Mucosa of descending colon (tissue), 3 donors: ENCODE results near the gene GNB3. TPM values are rescaled to one million over a fixed set of nuclear protein-coding genes. Genes with fewer than 3 reads are reported as not detected.

Source experiments
- ATAC-seq: fragments of 200-7000 bp; cut with Tn5 transposase; one replicate; pipeline ENCODE4 v1.9.1; 2020; ENCODE audit warnings: mild to moderate bottlenecking, moderate library complexity
- DNase-seq, 3 donors: peaks; one replicate each; pipeline ENCODE4 v3.0.0-alpha.2; 2020
- H3K36me3 ChIP-seq: fragments of 200-600 bp; one replicate; pipeline ENCODE4 v1.8.0; 2021; ENCODE audit warnings: low read depth, mild to moderate bottlenecking
- H3K4me1 ChIP-seq: fragments of 200-600 bp; one replicate; pipeline ENCODE4 v1.8.0; 2021; ENCODE audit warnings: low read depth, mild to moderate bottlenecking
- H3K4me3 ChIP-seq: fragments of 200-600 bp; one replicate; pipeline ENCODE4 v1.8.0; 2021; ENCODE audit warnings: mild to moderate bottlenecking
- H3K9me3 ChIP-seq: fragments of 200-600 bp; one replicate; pipeline ENCODE4 v1.8.0; 2021; ENCODE audit warnings: mild to moderate bottlenecking
- intact Hi-C, 2 donors: fragments of 100-400 bp; cut with DNase I in 1 of 2; cut with micrococcal nuclease in 1 of 2; formaldehyde crosslinking; loops; one replicate each; pipeline versions ENCODE4 v1.11.0 to v1.11.1; 2022; cut with DNase I, micrococcal nuclease
- total RNA-seq, 3 donors: library from RNA; stranded (reverse); fragmentation: NEBNext Ultra II Directional in 2 of 3; extraction: Animal tissue kit (Norgen Biotek cat#: 25700) in 2 of 3; gene quantifications; one replicate each; pipeline versions ENCODE4 v1.2.1 to v1.2.4, GENCODE V29; 2021 to 2023
- TF ChIP-seq, protein P1 (sequence below): fragments of 200-600 bp; IDR thresholded peaks from one replicate; pipeline ENCODE4 v1.8.0; 2022; ENCODE audit warnings: antibody characterized with exemption, mild to moderate bottlenecking
- donor health status: DM: no; HTN: no; CAD: no; lungs with moderate emphysema.
- donor health status: DM: no; HTN: no; CAD: no.
- donor health status: DM: no; HTN: yes; CAD: no.

The GNB3 gene
- total RNA-seq, 3 donors from 2014 or later = 0.38 to 5.3 (median 0.96) TPM

DNA sequence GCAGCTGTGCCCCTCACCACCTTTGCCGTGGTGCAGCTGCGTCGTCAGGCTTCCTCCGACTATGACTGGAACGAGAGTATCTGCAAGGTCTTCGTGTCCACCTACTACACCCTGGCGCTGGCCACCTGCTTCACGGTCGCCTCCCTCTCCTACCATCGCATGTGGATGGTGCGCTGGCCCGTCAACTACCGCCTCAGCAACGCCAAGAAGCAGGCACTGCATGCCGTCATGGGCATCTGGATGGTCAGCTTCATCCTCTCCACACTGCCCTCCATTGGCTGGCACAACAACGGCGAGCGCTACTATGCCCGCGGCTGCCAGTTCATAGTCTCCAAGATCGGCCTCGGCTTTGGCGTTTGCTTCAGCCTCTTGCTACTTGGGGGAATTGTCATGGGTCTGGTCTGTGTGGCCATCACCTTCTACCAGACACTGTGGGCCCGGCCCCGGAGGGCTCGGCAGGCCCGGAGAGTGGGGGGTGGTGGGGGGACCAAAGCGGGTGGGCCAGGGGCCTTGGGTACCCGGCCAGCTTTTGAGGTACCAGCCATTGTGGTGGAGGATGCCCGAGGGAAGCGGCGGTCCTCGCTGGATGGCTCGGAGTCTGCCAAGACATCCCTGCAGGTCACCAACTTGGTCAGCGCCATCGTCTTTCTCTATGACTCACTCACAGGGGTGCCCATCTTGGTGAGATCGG lies 16.5 kb upstream of the GNB3 start:
- no peak overlapping the region for H3K4me3 ChIP-seq
- intact Hi-C loops = loop anchor here in 1 of 2 donors (10.0 kb wide), 1 partner anchor 89 kb away; no protein-coding TSS in a partner anchor
- peaks cover 6% of the 10 kb centered on the region for H3K4me1 ChIP-seq
- TF ChIP-seq, protein P1, sequence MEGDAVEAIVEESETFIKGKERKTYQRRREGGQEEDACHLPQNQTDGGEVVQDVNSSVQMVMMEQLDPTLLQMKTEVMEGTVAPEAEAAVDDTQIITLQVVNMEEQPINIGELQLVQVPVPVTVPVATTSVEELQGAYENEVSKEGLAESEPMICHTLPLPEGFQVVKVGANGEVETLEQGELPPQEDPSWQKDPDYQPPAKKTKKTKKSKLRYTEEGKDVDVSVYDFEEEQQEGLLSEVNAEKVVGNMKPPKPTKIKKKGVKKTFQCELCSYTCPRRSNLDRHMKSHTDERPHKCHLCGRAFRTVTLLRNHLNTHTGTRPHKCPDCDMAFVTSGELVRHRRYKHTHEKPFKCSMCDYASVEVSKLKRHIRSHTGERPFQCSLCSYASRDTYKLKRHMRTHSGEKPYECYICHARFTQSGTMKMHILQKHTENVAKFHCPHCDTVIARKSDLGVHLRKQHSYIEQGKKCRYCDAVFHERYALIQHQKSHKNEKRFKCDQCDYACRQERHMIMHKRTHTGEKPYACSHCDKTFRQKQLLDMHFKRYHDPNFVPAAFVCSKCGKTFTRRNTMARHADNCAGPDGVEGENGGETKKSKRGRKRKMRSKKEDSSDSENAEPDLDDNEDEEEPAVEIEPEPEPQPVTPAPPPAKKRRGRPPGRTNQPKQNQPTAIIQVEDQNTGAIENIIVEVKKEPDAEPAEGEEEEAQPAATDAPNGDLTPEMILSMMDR = no peak
- H3K36me3 ChIP-seq = no peaks in the 10 kb centered on the region
- DNase-seq (peak in 1 of 3 donors; percentile 31), ATAC-seq (no peak)
- no peaks in the 10 kb centered on the region for H3K9me3 ChIP-seq

DNA sequence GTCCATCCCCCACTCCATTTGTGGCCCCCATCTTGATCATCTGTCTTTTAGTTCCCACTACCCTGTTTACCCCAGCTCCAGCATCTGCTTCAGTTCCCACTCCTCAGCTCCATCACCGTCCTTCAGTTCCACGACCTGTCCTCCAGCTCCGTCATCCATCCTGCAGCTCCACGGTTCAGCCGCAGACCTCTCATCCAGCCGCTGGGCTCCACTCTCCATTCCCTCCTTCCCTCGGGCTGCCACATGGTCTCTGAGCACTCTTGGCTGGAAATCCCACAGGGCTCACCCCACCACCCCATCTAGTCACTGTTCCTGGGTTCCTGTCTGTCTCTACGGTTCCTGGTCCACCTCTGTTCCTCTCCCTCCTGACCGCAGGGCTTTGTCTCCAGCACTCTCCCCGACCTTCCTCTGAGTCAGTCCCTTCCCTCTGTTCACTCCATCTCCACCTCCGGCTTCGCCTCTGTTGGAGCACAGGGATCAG lies 15.8 kb upstream of the GNB3 start:
- Histone ChIP-seq H3K4me3 (no peak overlapping the region), H3K4me1 (peaks cover 6% of the 10 kb centered on the region), H3K9me3 (no peaks in the 10 kb centered on the region), H3K36me3 (no peaks in the 10 kb centered on the region)
- intact Hi-C loops = loop anchor here (5.0 to 10.0 kb wide), 2 partner anchors 73 to 90 kb away; partner anchors contain the start of gene MLF2 (in 1 of the 2)
- ATAC-seq = no peak
- TF ChIP-seq, protein P1 = no peak
- DNase-seq = peak in 1 of 3 donors; percentile 16

DNA sequence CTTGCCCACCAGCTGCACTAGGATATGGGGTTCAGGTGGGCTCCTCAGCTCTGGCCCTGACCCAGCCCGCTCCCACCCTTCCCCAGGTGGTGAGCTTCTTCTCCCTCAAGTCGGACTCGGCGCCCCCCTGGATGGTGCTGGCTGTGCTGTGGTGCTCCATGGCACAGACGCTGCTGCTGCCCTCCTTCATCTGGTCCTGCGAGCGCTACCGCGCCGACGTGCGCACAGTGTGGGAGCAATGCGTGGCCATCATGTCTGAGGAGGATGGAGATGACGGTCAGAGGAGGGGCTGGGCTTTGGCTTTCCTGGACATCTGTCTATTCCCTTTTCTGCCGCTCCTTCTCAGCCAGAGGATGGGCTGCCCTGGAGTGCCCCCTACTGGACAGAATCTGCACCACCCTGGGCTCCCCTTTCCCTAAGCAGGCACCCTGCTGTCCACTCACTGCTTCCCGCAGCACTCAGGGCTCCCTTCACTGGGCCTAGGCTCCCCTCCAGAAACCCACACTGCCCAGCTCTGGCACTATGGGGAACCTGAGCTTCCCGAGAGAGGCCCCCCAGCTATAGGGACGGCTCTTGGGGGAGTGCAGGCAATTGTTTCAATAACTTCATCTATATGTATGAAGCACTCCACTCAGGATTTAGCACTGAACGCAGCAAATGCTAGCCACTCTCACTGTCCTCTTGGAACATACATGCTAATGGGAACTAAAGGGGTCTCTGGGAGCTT lies 15.2 kb upstream of the GNB3 start:
- ATAC-seq = peak; percentile 80
- H3K4me1 ChIP-seq = peaks cover 6% of the 10 kb centered on the region
- intact Hi-C loops = loop anchor here (5.0 to 10.0 kb wide), 2 partner anchors 73 to 91 kb away; partner anchors contain the start of gene MLF2 (in 1 of the 2)
- no peak overlapping the region for H3K4me3 ChIP-seq
- H3K9me3 ChIP-seq = no peaks in the 10 kb centered on the region
- TF ChIP-seq, protein P1 = peak; percentile 93
- H3K36me3 ChIP-seq = no peaks in the 10 kb centered on the region
- DNase-seq = peak; percentile 76 to 92 (median 91)

DNA sequence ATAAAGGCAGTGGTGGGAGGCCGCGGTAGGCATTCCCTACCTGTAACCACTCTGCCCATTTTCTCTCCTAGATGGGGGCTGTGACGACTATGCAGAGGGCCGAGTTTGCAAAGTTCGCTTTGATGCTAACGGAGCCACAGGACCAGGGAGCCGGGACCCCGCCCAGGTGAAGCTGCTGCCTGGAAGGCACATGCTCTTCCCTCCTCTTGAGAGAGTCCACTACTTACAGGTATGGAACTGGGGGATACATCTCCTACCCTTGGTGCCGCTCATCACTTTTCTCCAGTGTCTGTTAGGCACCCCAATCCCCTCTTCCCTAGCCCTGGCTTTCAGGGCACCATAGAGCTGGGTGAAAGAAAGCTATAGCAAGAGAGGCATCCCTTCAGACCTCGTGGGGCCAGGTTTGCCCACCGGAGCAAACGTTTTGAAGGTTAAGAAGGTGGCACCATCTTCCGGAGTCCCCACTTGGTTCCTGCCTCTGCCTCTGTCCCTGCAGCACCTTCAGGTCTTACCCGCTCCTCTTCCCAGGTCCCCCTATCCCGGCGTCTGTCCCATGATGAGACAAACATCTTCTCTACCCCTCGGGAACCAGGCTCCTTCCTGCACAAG lies 14.5 kb upstream of the GNB3 start:
- intact Hi-C loops = loop anchor here (5.0 to 10.0 kb wide), 2 partner anchors 74 to 91 kb away; partner anchors contain the start of gene MLF2 (in 1 of the 2)
- peaks cover 6% of the 10 kb centered on the region for H3K4me1 ChIP-seq

More for the DNA sequence above, 14.5 kb upstream of the GNB3 start:
- DNase-seq (peak in 1 of 3 donors; percentile 28), ATAC-seq (no peak)
- TF ChIP-seq, protein P1 = no peak
- Histone ChIP-seq H3K9me3 (no peaks in the 10 kb centered on the region), H3K4me3 (no peak overlapping the region), H3K36me3 (no peaks in the 10 kb centered on the region)
